ENCODE results near the gene PCDHGC5. TPM values are rescaled to one million over a fixed set of nuclear protein-coding genes. Genes with fewer than 3 reads are reported as not detected.

Gene PCDHGC5
- total RNA-seq, 1 donor from 2014 or later = 7.7 TPM

GRCh38 chr5:141529873-141530272 is 41.0 kb downstream of the PCDHGC5 start:
- Histone ChIP-seq H2AFZ (ENCODE audit: low read depth, low read length) (no peak overlapping the region), H3K36me3 (ENCODE audit: insufficient read depth, low read length) (peaks cover 27% of the 10 kb centered on the region), H3K4me1 (ENCODE audit: insufficient read depth, low read length) (peaks cover 27% of the 10 kb centered on the region), H4K20me1 (ENCODE audit: insufficient read depth, low read length) (no peaks in the 10 kb centered on the region), H3K4me3 (ENCODE audit: insufficient read depth, low read depth, low read length) (no peak overlapping the region), H3K27ac (ENCODE audit: low read depth, low read length) (no peak overlapping the region), H3K9ac (ENCODE audit: low read length) (no peak overlapping the region), H3K79me2 (ENCODE audit: insufficient read depth, low read length) (no peaks in the 10 kb centered on the region), H3K27me3 (ENCODE audit: insufficient read depth, low read length) (no peaks in the 10 kb centered on the region), H3K4me2 (ENCODE audit: low read length) (no peak overlapping the region), H3K9me3 (ENCODE audit: insufficient read depth, low read depth, low read length) (no peaks in the 10 kb centered on the region)
- Mint-ChIP-seq H3K4me3 (ENCODE audit: unreplicated experiment) (no peak overlapping the region), H3K27me3 (ENCODE audit: low read depth, unreplicated experiment) (no peaks in the 10 kb centered on the region), H3K4me1 (ENCODE audit: low read depth, unreplicated experiment) (peaks cover 24% of the 10 kb centered on the region), H3K36me3 (ENCODE audit: low read depth, unreplicated experiment) (peaks cover 14% of the 10 kb centered on the region), H3K9me3 (ENCODE audit: unreplicated experiment) (no peaks in the 10 kb centered on the region), H3K27ac (ENCODE audit: unreplicated experiment) (no peak overlapping the region)
- FAIRE-seq (no peak), DNase-seq (ENCODE audit: low read depth) (no peak)
- TF ChIP-seq EZH2 (IDR thresholded peaks at IDR 0.05; ENCODE audit: insufficient read depth, low read length) = no peak
- TF ChIP-seq, protein P1, sequence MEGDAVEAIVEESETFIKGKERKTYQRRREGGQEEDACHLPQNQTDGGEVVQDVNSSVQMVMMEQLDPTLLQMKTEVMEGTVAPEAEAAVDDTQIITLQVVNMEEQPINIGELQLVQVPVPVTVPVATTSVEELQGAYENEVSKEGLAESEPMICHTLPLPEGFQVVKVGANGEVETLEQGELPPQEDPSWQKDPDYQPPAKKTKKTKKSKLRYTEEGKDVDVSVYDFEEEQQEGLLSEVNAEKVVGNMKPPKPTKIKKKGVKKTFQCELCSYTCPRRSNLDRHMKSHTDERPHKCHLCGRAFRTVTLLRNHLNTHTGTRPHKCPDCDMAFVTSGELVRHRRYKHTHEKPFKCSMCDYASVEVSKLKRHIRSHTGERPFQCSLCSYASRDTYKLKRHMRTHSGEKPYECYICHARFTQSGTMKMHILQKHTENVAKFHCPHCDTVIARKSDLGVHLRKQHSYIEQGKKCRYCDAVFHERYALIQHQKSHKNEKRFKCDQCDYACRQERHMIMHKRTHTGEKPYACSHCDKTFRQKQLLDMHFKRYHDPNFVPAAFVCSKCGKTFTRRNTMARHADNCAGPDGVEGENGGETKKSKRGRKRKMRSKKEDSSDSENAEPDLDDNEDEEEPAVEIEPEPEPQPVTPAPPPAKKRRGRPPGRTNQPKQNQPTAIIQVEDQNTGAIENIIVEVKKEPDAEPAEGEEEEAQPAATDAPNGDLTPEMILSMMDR (IDR thresholded peaks at IDR 0.05; ENCODE audit: insufficient read depth, low read depth, low read length) = no peak

- Mint-ChIP-seq H3K9me3 (ENCODE audit: unreplicated experiment) (peaks cover 1% of the 10 kb centered on the region), H3K4me3 (ENCODE audit: unreplicated experiment) (no peak overlapping the region), H3K27ac (ENCODE audit: unreplicated experiment) (no peak overlapping the region), H3K4me1 (ENCODE audit: low read depth, unreplicated experiment) (peaks cover 13% of the 10 kb centered on the region), H3K36me3 (ENCODE audit: low read depth, unreplicated experiment) (peaks cover 9% of the 10 kb centered on the region), H3K27me3 (ENCODE audit: low read depth, unreplicated experiment) (no peaks in the 10 kb centered on the region)
- no peaks in the 10 kb centered on the region for H3K79me2 ChIP-seq (ENCODE audit: insufficient read depth, low read length)
- H3K27me3 ChIP-seq (ENCODE audit: insufficient read depth, low read length) = no peaks in the 10 kb centered on the region
- H4K20me1 ChIP-seq (ENCODE audit: insufficient read depth, low read length) = no peaks in the 10 kb centered on the region
- peaks cover 20% of the 10 kb centered on the region for H3K36me3 ChIP-seq (ENCODE audit: insufficient read depth, low read length)
- TF ChIP-seq, protein P1 (IDR thresholded peaks at IDR 0.05; ENCODE audit: insufficient read depth, low read depth, low read length) = no peak
- TF ChIP-seq EZH2 (IDR thresholded peaks at IDR 0.05; ENCODE audit: insufficient read depth, low read length) = no peak
- no peak for FAIRE-seq
- H3K9me3 ChIP-seq (ENCODE audit: insufficient read depth, low read depth, low read length) = no peaks in the 10 kb centered on the region
- H3K9ac ChIP-seq (ENCODE audit: low read length) = no peak overlapping the region
- H3K27ac ChIP-seq (ENCODE audit: low read depth, low read length) = no peak overlapping the region
- no peak overlapping the region for H2AFZ ChIP-seq (ENCODE audit: low read depth, low read length)
- no peak overlapping the region for H3K4me2 ChIP-seq (ENCODE audit: low read length)
- no peak for DNase-seq (ENCODE audit: low read depth)
- H3K4me3 ChIP-seq (ENCODE audit: insufficient read depth, low read depth, low read length) = no peak overlapping the region
- peaks cover 15% of the 10 kb centered on the region for H3K4me1 ChIP-seq (ENCODE audit: insufficient read depth, low read length)
Observed at GRCh38 chr5:141532726-141533125, 43.8 kb downstream of the PCDHGC5 start.

DNA sequence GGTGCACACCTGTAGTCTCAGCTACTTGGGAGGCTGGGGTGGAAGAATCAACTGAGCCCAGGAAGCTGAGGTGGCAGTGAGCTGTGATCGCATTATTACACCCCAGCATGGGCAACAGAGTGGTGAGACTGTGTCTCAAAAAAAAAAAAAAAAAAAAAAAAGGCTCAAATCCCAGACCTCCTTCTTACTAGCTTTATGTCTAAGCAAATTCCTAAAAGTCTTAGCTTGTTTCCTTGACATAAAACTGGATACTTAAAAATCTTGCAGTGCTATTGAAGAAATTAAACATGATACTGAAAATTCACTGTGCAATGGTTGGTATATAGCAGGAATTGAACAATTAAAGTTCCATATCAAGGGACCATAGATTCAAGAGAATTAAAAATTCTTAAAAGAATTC is 45.0 kb downstream of the PCDHGC5 start:
- no peak overlapping the region for H2AFZ ChIP-seq (ENCODE audit: low read depth, low read length)
- Mint-ChIP-seq H3K9me3 (ENCODE audit: unreplicated experiment) (peaks cover 1% of the 10 kb centered on the region), H3K36me3 (ENCODE audit: low read depth, unreplicated experiment) (peaks cover 8% of the 10 kb centered on the region), H3K27me3 (ENCODE audit: low read depth, unreplicated experiment) (no peaks in the 10 kb centered on the region), H3K4me3 (ENCODE audit: unreplicated experiment) (no peak overlapping the region), H3K27ac (ENCODE audit: unreplicated experiment) (no peak overlapping the region), H3K4me1 (ENCODE audit: low read depth, unreplicated experiment) (peaks cover 7% of the 10 kb centered on the region)
- no peak overlapping the region for H3K4me2 ChIP-seq (ENCODE audit: low read length)
- no peak overlapping the region for H3K9ac ChIP-seq (ENCODE audit: low read length)
- H3K27ac ChIP-seq (ENCODE audit: low read depth, low read length) = no peak overlapping the region
- no peaks in the 10 kb centered on the region for H3K9me3 ChIP-seq (ENCODE audit: insufficient read depth, low read depth, low read length)
- TF ChIP-seq, protein P1 (IDR thresholded peaks at IDR 0.05; ENCODE audit: insufficient read depth, low read depth, low read length) = no peak
- no peak for TF ChIP-seq EZH2 (IDR thresholded peaks at IDR 0.05; ENCODE audit: insufficient read depth, low read length)
- H3K4me1 ChIP-seq (ENCODE audit: insufficient read depth, low read length) = peaks cover 8% of the 10 kb centered on the region
- peaks cover 14% of the 10 kb centered on the region for H3K36me3 ChIP-seq (ENCODE audit: insufficient read depth, low read length)
- FAIRE-seq (no peak), DNase-seq (ENCODE audit: low read depth) (no peak)
- no peak overlapping the region for H3K4me3 ChIP-seq (ENCODE audit: insufficient read depth, low read depth, low read length)
- H3K79me2 ChIP-seq (ENCODE audit: insufficient read depth, low read length) = no peaks in the 10 kb centered on the region
- H3K27me3 ChIP-seq (ENCODE audit: insufficient read depth, low read length) = no peaks in the 10 kb centered on the region
- no peaks in the 10 kb centered on the region for H4K20me1 ChIP-seq (ENCODE audit: insufficient read depth, low read length)
